NCI-H187 treated with DMSO at 0.1 percent for 48 hours (cell line): ENCODE data around the gene SLC25A22.

ENCODE experiments used
- DNase-seq: peaks from one replicate; lab custom pipeline; 2025; lab: John Stamatoyannopoulos, UW

Gene SLC25A22

GRCh38 chr11:798093-798713, at the start of gene SLC25A22:
SLC25A22 (minus strand) TSS chr11:798281; CDS start chr11:795006, 3,275 bp downstream.
- DNase-seq: no peak

GRCh38 chr11:847876-848275, 49.8 kb upstream of the SLC25A22 start:
- no peak for DNase-seq

- no peak for DNase-seq
Measured at GRCh38 chr11:846496-847098, 48.5 kb upstream of the SLC25A22 start.

GRCh38 chr11:845872-846495, 47.9 kb upstream of the SLC25A22 start:
- no peak for DNase-seq

- DNase-seq: no peak
Measured at GRCh38 chr11:844693-845644, 46.9 kb upstream of the SLC25A22 start.

GRCh38 chr11:843818-844692, 46.0 kb upstream of the SLC25A22 start:
- DNase-seq: no peak

- DNase-seq: no peak
Measured at GRCh38 chr11:843086-843734, 45.1 kb upstream of the SLC25A22 start.

- DNase-seq: peak; percentile 35
Measured at GRCh38 chr11:842370-843002, 44.4 kb upstream of the SLC25A22 start, which contains the start of the genes POLR2L and TSPAN4. POLR2L (minus strand) TSS chr11:842529; CDS start chr11:842508, 21 bp downstream. TSPAN4 (plus strand) TSS chr11:842852; CDS start chr11:850305, 7,453 bp downstream.

GRCh38 chr11:841981-842369, 43.9 kb upstream of the SLC25A22 start:
- DNase-seq: no peak

GRCh38 chr11:839875-840617, 42.0 kb upstream of the SLC25A22 start:
- no peak for DNase-seq

- DNase-seq: no peak
Measured at GRCh38 chr11:839280-839623, 41.2 kb upstream of the SLC25A22 start.

GRCh38 chr11:838441-839279, 40.6 kb upstream of the SLC25A22 start:
- DNase-seq: no peak

GRCh38 chr11:837990-838307, 39.9 kb upstream of the SLC25A22 start:
- DNase-seq: no peak

- no peak for DNase-seq
Measured at GRCh38 chr11:837189-837989, 39.3 kb upstream of the SLC25A22 start.

- DNase-seq: no peak
Measured at GRCh38 chr11:836700-837099, 38.6 kb upstream of the SLC25A22 start.

GRCh38 chr11:836274-836673, 38.2 kb upstream of the SLC25A22 start:
- no peak for DNase-seq

GRCh38 chr11:834371-835316, 36.6 kb upstream of the SLC25A22 start:
- DNase-seq: no peak
